Activated gamma-delta T cell treated with Interleukin-2 at 50 U/mL for 16 hours (primary cell): ENCODE measurements around the gene DNAJB2.
A peak's percentile ranks its signal among the peaks of the same experiment; 100 is the strongest.
"Not testable (repeated sequence)": the region's sequence is repeated elsewhere in the genome, so short reads cannot be mapped to it uniquely, and the experiment has no call there.

ENCODE experiments used
- DNase-seq: peaks from one replicate; pipeline ENCODE4 v3.0.0-alpha.2; 2020

Gene DNAJB2

DNA sequence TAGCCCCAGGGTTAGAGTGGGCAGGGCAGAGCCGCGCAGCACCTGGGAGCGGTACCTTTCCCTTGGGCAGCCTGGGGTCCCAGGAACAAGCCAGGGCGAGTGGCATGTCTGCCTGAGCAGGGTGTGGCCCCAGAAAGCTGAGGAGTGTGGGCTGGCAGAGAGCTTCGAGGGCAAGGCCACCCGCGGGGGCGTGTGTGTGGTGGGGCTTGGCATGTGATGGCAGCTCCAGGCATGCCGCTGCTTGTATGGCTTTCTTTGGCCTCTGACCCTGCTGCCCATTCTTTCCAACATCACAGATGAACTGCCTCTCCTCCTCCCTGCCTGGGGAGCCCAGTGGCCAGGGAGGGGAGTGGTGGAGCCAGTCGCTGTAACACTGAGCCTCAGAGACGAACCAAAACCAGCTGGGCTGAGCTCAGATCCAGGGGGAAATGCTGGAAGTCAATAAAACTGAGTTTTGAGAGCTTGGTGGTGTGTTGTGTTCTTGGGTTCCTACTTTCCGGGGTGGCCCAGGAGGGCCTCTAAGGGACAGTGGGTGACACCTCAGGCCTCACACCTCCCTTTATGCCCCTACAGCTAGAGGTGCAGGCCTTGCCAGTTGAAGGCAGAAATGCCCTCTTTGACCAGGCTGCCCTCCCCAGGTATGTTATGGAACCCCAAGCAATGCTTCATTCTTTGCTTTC is 7.4 kb downstream of the DNAJB2 start:
- no peak for DNase-seq

GRCh38 chr2:219287116-219287440 is 7.9 kb downstream of the DNAJB2 start:
- not testable (repeated sequence) for DNase-seq

- no peak for DNase-seq
Measured at GRCh38 chr2:219287580-219288265, 8.6 kb downstream of the DNAJB2 start.

- no peak for DNase-seq
Measured at GRCh38 chr2:219289195-219289536, 10.0 kb downstream of the DNAJB2 start.

GRCh38 chr2:219289537-219290361 is 10.6 kb downstream of the DNAJB2 start:
- no peak for DNase-seq

DNA sequence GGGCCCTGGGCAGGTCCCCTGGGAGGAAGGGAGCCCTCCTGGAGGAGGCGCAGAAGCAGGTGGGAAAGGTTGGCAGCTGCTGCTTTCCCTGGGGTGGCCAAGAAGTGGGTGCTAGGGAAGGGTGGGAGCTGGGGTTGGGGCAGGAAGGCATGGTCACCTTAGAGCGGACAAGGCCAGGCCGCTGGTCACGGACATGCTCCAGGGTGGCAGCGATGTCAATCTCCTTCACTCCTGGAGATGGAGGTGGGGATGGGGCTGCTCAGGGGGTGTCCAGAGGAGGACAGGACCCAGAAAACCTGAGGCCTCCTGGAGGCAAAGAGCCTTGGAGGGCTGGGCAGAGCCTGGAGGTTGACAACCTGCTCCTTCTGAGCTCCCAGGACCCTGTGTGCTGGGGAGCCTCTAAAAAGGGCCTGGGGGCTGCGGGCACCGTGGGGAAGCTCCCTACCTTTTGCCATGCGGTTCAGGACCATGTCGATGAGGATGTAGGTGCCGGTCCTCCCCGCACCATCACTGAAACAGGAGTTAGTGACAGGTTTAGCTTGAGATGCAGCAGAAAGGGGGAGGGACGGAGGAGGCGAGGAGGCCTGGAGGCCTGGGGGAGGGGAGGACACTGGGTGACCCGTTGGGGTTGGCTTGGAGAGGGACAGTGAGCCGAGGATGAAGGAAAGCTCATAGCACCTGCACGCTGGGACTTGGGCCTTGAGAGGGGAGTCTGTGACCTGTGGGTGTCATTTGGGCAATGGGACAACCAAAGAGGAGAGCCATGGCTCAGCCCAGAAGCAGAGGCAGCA is 11.4 kb downstream of the DNAJB2 start:
- no peak for DNase-seq

- DNase-seq: no peak
Measured at GRCh38 chr2:219291394-219291793, 12.2 kb downstream of the DNAJB2 start.

- no peak for DNase-seq
Measured at GRCh38 chr2:219291910-219292490, 12.8 kb downstream of the DNAJB2 start.

- no peak for DNase-seq
Measured at GRCh38 chr2:219292616-219293015, 13.4 kb downstream of the DNAJB2 start.

DNA sequence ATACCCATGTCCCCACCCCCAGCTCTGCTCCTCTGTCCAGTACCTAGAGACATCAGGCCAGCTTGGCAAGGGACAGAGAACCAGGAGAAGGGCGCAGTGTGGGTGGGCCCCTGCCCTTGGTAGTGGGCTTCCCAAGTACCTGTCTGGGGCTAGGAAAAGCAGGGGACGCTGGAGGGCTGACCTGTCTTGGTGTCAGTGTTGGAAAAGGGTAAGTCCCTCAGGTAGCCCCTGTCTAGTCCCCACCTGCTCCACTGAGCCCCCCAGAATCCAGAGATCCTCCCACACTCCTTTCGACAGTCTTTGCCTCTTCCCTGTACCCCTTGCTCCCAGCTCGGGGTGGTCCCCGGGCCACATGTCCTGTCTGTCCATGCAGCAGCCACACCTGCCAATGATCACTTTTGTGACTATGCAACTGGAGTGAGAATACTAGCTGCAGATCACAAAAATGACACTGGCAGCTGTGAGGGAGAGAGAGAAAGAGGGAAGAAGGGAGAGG is 14.6 kb downstream of the DNAJB2 start:
- no peak for DNase-seq

GRCh38 chr2:219294356-219295351 is 15.5 kb downstream of the DNAJB2 start:
- peak; percentile 87 for DNase-seq

DNA sequence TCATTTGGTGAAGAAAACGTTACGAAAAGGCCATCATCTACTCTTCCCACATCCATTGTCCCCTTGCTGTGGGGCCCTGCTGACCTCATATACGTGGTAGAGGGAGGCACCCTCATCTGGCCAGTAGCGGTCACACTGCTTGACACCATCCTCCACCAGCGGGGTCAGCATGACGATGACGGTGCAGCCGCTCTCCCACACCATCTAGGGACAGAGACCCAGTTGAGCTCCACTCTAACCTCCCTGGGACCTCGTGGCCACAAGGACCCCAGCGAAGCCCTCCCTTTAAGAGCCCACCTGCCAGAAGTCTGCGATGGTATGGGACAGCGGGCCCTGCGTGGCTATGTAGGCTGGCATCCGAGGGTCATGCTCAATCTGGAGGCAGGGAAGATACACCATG is 17.0 kb downstream of the DNAJB2 start:
- no peak for DNase-seq

GRCh38 chr2:219296631-219297391 is 17.6 kb downstream of the DNAJB2 start:
- DNase-seq: no peak

- DNase-seq: no peak
Measured at GRCh38 chr2:219297766-219298456, 18.7 kb downstream of the DNAJB2 start.

DNA sequence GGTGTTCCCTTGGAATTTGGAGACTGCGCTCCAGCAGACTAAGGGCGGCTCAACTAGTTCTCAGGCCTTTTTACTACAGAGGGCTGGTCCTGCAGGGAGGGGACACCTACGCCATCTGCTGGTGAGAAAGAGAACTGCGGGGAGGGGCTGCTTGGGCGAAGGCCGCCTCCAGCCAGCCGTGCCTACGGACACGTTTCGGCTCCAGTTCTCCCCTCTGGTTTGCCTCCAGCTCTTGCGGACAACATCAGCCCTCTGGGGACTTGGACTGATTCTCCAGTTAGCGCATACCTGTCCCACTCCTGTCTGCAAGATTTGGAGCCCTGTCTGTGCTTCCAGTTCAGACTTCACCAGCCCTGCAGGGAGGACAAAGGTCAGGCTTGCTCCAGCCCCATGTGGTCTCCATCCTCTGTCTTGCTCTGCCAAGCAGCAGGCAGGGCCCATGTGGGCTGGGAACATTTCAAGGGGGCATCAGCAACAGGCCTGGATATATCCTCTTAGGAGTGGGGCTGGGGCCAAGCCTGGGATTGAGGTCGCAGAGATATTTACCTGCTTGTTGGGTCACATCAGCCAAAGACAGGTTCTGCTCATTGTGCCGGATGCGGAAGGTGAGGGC is 19.7 kb downstream of the DNAJB2 start:
- peak; percentile 91 for DNase-seq

DNA sequence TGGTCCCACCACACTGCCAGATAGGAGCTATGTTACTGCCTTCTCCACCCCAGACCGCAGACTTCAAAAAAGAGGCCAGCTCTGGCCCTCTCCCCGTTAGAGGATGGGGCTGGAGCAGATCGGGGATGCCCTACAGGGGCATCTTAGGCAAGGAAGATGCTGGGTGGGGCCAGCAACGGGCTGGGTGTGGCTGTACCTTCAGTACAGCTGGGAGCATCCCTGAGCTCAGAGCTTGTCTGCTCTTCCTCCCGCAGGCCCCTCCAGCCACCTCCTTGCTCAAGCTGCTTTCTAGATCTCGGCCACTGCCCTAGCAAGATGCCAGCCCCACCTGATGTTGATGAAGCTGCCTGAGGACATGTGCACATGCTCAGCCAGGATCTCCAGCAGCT is 20.2 kb downstream of the DNAJB2 start:
- no peak for DNase-seq

- DNase-seq: no peak
Measured at GRCh38 chr2:219300022-219300421, 20.9 kb downstream of the DNAJB2 start.

DNA sequence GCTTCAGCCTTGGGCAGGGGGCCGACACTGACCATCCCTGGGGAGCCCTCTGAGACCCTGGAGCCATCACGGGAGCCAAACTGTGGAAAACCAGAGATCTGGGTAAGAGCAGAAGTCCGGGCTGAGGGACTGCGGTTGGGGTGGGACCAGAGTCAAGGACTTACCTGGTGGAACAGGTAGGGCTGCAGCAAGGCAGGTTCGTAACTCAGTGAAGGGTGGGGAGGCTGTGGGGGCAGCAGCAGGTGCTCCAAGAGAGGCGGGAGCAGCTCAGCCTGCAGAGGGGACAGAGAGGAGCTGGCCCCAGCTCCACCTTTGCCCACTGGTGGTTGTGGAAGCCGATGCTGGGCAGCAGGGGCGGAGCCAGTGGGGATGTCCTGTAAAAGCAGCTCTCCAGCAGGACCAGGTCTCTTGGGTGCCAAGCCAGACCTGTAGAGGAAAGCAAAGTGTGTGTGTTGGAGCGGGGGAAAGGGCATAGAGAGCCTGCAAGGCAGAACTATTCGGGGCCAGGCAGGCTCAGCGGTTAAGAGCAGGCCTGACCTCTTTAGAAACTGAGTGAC is 23.3 kb downstream of the DNAJB2 start:
- no peak for DNase-seq

GRCh38 chr2:219304223-219304622 is 25.1 kb downstream of the DNAJB2 start:
- no peak for DNase-seq
